Activated CD8-positive, alpha-beta T cell treated with anti-CD3 and anti-CD28 coated beads for 36 hours (primary cell): ENCODE results near the gene TPRG1. TPM values are rescaled to one million over a fixed set of nuclear protein-coding genes. Genes with fewer than 3 reads are reported as not detected.
A peak's percentile ranks its signal among the peaks of the same experiment; 100 is the strongest.

Experiments
- ATAC-seq: fragments of 200-7000 bp; cut with Tn5 transposase; one replicate; pipeline ENCODE4 v1.10.0; 2021; ENCODE audit warnings: mild to moderate bottlenecking, moderate library complexity
- CTCF ChIA-PET: fragments of 350-600 bp; sonication (Branson Sonifier 250); formaldehyde crosslinking; loops from one replicate; lab custom pipeline; 2021; ENCODE audit warnings: antibody characterized with exemption; lab: Charles Lee
- POLR2A ChIA-PET: fragments of 350-600 bp; sonication (Branson Sonifier 250); formaldehyde crosslinking; loops from one replicate; lab custom pipeline; 2021; ENCODE audit warnings: antibody characterized with exemption; lab: Charles Lee
- DNase-seq: peaks from one replicate; pipeline ENCODE4 v3.0.0-alpha.2; 2020
- H3K27ac Mint-ChIP-seq: one replicate; pipeline ENCODE4 v1.8.0; 2021; ENCODE audit warnings: mild to moderate bottlenecking, mixed read lengths
- H3K27me3 Mint-ChIP-seq: one replicate; pipeline ENCODE4 v1.8.0; 2021; ENCODE audit warnings: mixed read lengths
- H3K36me3 Mint-ChIP-seq: one replicate; pipeline ENCODE4 v1.8.0; 2021; ENCODE audit warnings: low read depth, mixed read lengths
- H3K4me1 Mint-ChIP-seq: one replicate; pipeline ENCODE4 v1.8.0; 2021; ENCODE audit warnings: low read depth, mixed read lengths
- H3K4me3 Mint-ChIP-seq: one replicate; pipeline ENCODE4 v1.8.0; 2021; ENCODE audit warnings: mild to moderate bottlenecking, moderate library complexity, mixed read lengths
- H3K9me3 Mint-ChIP-seq: one replicate; pipeline ENCODE4 v1.8.0; 2021; ENCODE audit warnings: mixed read lengths
- CTCF ChIP-seq: fragments of 200-600 bp; IDR thresholded peaks from one replicate; pipeline ENCODE4 v1.8.0; 2022; ENCODE audit warnings: antibody characterized with exemption, mild to moderate bottlenecking
- intact Hi-C: fragments of 100-400 bp; cut with micrococcal nuclease; formaldehyde crosslinking; loops from one replicate; pipeline ENCODE4 v1.10.0; 2022
- total RNA-seq, 2 experiments: library from RNA; stranded (reverse); gene quantifications; one replicate each; pipeline ENCODE4 v1.2.3, GENCODE V29; 2021

The TPRG1 gene
- total RNA-seq, 2 experiments from 2014 or later = 2.5 to 3.0 TPM

- CTCF ChIA-PET = interaction anchor here (0.7 to 5.0 kb wide), 9 partner anchors 8 to 1393 kb away, joined by 3 to 24 read pairs (median 4); no protein-coding TSS in a partner anchor
- Mint-ChIP-seq H3K36me3 (peaks cover 8% of the 10 kb centered on the region), H3K9me3 (peaks cover 8% of the 10 kb centered on the region), H3K27ac (peak overlapping the region; percentile 91), H3K4me3 (peak overlapping the region; percentile 44), H3K4me1 (peaks cover 22% of the 10 kb centered on the region), H3K27me3 (no peaks in the 10 kb centered on the region)
- DNase-seq = peak; percentile 93
- intact Hi-C loops = loop anchor here (5.0 kb wide), 1 partner anchor 90 kb away; no protein-coding TSS in a partner anchor
- ATAC-seq = peak; percentile 94
- no peak for TF ChIP-seq CTCF
- POLR2A ChIA-PET = interaction anchor here (0.6 to 1.3 kb wide), 3 partner anchors 10 to 1388 kb away, joined by 3 to 4 read pairs (median 3); no protein-coding TSS in a partner anchor
Observed at GRCh38 chr3:189132231-189132671, 39.5 kb upstream of the TPRG1 start.

GRCh38 chr3:189132839-189133238 lies 38.9 kb upstream of the TPRG1 start:
- H3K4me1 Mint-ChIP-seq = peaks cover 25% of the 10 kb centered on the region
- H3K27ac Mint-ChIP-seq = peak overlapping the region; percentile 91
- ATAC-seq = peak; percentile 17
- intact Hi-C loops = loop anchor here (5.0 kb wide), 1 partner anchor 91 kb away; no protein-coding TSS in a partner anchor
- H3K27me3 Mint-ChIP-seq = no peaks in the 10 kb centered on the region
- TF ChIP-seq CTCF = no peak
- H3K36me3 Mint-ChIP-seq = peaks cover 8% of the 10 kb centered on the region
- H3K4me3 Mint-ChIP-seq = no peak overlapping the region
- no peak for DNase-seq
- H3K9me3 Mint-ChIP-seq = peaks cover 8% of the 10 kb centered on the region
- POLR2A ChIA-PET = no interaction called here
- CTCF ChIA-PET = interaction anchor here (1.0 to 5.0 kb wide), 7 partner anchors 9 to 1394 kb away, joined by 4 to 24 read pairs (median 6); no protein-coding TSS in a partner anchor

GRCh38 chr3:189133768-189134167 lies 38.0 kb upstream of the TPRG1 start:
- intact Hi-C loops = loop anchor here (5.0 kb wide), 1 partner anchor 91 kb away; no protein-coding TSS in a partner anchor
- H3K4me3 Mint-ChIP-seq = no peak overlapping the region
- ChIA-PET CTCF (interaction anchor here (3.0 to 5.0 kb wide), 2 partner anchors 92 to 1395 kb away, joined by 16 to 24 read pairs; no protein-coding TSS in a partner anchor), POLR2A (no interaction called here)
- H3K36me3 Mint-ChIP-seq = peaks cover 8% of the 10 kb centered on the region
- no peaks in the 10 kb centered on the region for H3K27me3 Mint-ChIP-seq
- TF ChIP-seq CTCF = no peak
- no peak for ATAC-seq
- DNase-seq = no peak
- H3K9me3 Mint-ChIP-seq = peaks cover 8% of the 10 kb centered on the region
- peaks cover 29% of the 10 kb centered on the region for H3K4me1 Mint-ChIP-seq
- peak overlapping the region; percentile 91 for H3K27ac Mint-ChIP-seq

- Mint-ChIP-seq H3K27ac (no peak overlapping the region), H3K9me3 (peaks cover 8% of the 10 kb centered on the region), H3K27me3 (peaks cover 4% of the 10 kb centered on the region), H3K4me1 (peaks cover 26% of the 10 kb centered on the region), H3K4me3 (no peak overlapping the region), H3K36me3 (peaks cover 8% of the 10 kb centered on the region)
- DNase-seq (no peak), ATAC-seq (no peak)
- intact Hi-C loops = no loop called here
- CTCF ChIA-PET = interaction anchor here (1.3 to 2.8 kb wide), 4 partner anchors 96 to 1397 kb away, joined by 4 to 17 read pairs (median 8); no protein-coding TSS in a partner anchor
- TF ChIP-seq CTCF = no peak
- POLR2A ChIA-PET = interaction anchor here (1.1 kb wide), 1 partner anchor 1399 kb away, joined by 3 read pairs; no protein-coding TSS in a partner anchor
Observed at GRCh38 chr3:189137416-189137815, 34.4 kb upstream of the TPRG1 start.
